Ishikawa (cell line): ENCODE measurements around the gene AGO1.

Source experiments
- CEBPB ChIP-seq: IDR thresholded peaks from 2 replicates; pipeline ENCODE4 v1.6.1; 2012
- EGR1 ChIP-seq: IDR thresholded peaks from 2 replicates; pipeline ENCODE4 v1.6.1; 2012
- EP300 ChIP-seq: IDR thresholded peaks from 2 replicates; pipeline ENCODE4 v1.6.1; 2012; ENCODE audit warnings: borderline replicate concordance
- FOXM1 ChIP-seq: IDR thresholded peaks from 2 replicates; pipeline ENCODE4 v1.6.1; 2012; ENCODE audit warnings: low read depth, borderline replicate concordance
- TAF1 ChIP-seq: IDR thresholded peaks from 2 replicates; pipeline ENCODE4 v1.6.1; 2012; ENCODE audit warnings: low read depth, mild to moderate bottlenecking
- TCF12 ChIP-seq: IDR thresholded peaks from 2 replicates; pipeline ENCODE4 v1.6.1; 2012; ENCODE audit warnings: low read depth
- YY1 ChIP-seq: IDR thresholded peaks from 2 replicates; pipeline ENCODE4 v1.6.1; 2012; ENCODE audit warnings: low read depth
- ZBTB7A ChIP-seq: IDR thresholded peaks from 2 replicates; pipeline ENCODE4 v1.6.1; 2012; ENCODE audit warnings: low read depth
- TF ChIP-seq, protein P1 (sequence below): IDR thresholded peaks from 2 replicates; pipeline ENCODE4 v1.6.1; 2012; ENCODE audit warnings: low read depth, mild to moderate bottlenecking
- TF ChIP-seq, protein P2 (sequence below): IDR thresholded peaks from 2 replicates; pipeline ENCODE4 v1.6.1; 2012

GRCh38 chr1:35929730-35930592, 47.0 kb downstream of the AGO1 start:
- TF ChIP-seq EGR1 = no peak
- no peak for TF ChIP-seq CEBPB
- TF ChIP-seq EP300 = no peak
- no peak for TF ChIP-seq FOXM1
- TF ChIP-seq, protein P1, sequence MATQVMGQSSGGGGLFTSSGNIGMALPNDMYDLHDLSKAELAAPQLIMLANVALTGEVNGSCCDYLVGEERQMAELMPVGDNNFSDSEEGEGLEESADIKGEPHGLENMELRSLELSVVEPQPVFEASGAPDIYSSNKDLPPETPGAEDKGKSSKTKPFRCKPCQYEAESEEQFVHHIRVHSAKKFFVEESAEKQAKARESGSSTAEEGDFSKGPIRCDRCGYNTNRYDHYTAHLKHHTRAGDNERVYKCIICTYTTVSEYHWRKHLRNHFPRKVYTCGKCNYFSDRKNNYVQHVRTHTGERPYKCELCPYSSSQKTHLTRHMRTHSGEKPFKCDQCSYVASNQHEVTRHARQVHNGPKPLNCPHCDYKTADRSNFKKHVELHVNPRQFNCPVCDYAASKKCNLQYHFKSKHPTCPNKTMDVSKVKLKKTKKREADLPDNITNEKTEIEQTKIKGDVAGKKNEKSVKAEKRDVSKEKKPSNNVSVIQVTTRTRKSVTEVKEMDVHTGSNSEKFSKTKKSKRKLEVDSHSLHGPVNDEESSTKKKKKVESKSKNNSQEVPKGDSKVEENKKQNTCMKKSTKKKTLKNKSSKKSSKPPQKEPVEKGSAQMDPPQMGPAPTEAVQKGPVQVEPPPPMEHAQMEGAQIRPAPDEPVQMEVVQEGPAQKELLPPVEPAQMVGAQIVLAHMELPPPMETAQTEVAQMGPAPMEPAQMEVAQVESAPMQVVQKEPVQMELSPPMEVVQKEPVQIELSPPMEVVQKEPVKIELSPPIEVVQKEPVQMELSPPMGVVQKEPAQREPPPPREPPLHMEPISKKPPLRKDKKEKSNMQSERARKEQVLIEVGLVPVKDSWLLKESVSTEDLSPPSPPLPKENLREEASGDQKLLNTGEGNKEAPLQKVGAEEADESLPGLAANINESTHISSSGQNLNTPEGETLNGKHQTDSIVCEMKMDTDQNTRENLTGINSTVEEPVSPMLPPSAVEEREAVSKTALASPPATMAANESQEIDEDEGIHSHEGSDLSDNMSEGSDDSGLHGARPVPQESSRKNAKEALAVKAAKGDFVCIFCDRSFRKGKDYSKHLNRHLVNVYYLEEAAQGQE = no peak
- no peak for TF ChIP-seq TCF12
- TF ChIP-seq YY1 = no peak
- TF ChIP-seq, protein P2, sequence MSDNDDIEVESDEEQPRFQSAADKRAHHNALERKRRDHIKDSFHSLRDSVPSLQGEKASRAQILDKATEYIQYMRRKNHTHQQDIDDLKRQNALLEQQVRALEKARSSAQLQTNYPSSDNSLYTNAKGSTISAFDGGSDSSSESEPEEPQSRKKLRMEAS = no peak
- TF ChIP-seq TAF1 = 0 out of 2 replicates have a peak, but pooled peaks have one; percentile 21
- TF ChIP-seq ZBTB7A = no peak
